Bronchial smooth muscle cell (primary cell): ENCODE results near the gene MOGAT1. TPM values are rescaled to one million over a fixed set of nuclear protein-coding genes. Genes with fewer than 3 reads are reported as not detected.

Experiments used
- total RNA-seq: library from RNA; depleted of rRNA; stranded (reverse); fragments of >200 nt; gene quantifications from 2 replicates; pipeline ENCODE4 v1.2.1, GENCODE V29; 2014

The MOGAT1 gene, protein sequence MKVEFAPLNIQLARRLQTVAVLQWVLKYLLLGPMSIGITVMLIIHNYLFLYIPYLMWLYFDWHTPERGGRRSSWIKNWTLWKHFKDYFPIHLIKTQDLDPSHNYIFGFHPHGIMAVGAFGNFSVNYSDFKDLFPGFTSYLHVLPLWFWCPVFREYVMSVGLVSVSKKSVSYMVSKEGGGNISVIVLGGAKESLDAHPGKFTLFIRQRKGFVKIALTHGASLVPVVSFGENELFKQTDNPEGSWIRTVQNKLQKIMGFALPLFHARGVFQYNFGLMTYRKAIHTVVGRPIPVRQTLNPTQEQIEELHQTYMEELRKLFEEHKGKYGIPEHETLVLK
- total RNA-seq = not detected in 2 replicates

DNA sequence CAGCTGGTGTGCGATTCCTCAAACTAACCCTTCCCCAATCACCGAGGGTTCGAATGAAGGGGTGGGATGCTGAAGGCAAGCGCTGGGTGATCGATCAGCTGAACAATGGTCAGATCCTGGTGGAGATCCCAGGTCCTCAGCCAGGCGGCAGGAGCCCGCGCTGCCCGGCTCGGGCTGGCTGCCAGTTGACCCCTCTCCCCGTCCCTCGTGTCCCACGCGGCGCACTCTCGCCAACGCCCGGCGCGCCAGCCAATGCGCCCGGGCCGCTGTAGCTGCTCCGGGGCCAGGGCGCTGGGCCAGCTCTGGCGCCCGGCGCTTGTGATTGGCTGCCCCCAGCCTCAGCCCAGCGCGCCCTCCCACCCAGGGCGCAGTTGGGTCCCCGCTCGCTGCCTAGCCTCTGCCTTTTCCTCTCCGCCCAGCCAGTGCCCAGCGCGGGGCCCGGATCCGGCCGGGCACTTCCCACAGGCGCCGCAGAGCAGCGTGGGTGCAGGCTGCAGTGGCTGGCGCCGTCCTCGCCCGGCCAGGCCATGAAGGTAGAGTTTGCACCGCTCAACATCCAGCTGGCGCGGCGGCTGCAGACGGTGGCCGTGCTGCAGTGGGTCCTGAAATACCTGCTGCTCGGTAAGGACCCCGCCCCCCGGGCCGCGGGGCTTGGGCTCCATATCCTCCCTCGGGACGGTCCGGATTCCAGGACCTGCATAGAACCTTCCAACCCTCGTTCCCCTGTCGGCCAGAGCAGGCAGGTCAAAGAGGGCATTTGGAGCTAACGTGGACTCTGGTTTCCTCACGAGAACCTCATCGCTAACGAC, at the start of gene MOGAT1:
TSS of gene MOGAT1 (plus strand) at position 400 of the 809 bp plus-strand sequence. CDS start at position 528, 128 bp downstream.

DNA sequence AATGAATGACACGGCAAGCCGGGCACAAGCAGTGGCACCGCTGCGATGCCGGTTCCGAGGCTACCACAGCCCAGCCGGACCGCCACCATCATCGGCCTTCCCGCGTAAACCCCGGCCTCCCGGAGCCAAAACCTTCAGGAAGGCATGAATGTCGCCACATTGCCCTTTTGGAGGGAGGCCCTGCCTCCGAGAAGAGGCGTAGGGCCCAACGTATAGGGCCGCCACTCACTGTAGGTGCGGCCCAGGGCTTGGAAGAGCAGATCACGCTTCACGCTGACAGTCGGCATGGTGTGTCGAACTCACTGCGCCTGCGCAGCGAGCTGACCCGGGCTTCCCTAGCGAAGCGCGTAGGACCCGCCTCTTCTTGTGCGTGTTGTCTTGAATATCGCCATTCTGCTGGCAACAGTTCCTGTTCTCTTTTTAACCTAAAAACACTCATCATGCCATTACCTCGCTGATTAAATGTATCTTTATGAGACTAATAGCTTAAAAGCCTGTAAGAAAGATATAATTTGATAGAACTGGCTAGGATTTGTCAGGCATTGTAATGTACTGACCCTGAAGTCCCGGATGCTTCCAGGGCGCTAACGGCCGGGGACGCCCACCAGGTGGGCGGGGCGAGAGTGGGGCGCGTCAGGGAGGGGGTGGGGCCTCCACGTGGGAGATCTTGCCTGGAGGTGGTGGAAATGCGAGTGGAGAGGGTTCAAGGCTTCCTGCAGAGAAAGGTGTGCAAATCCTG, 15.5 kb upstream of the MOGAT1 start, which contains the start of gene FARSB:
TSS of gene FARSB (minus strand) at position 306 of the 739 bp plus-strand sequence. CDS start at position 287, 19 bp downstream.

Other genes with a start within 250 kb of the MOGAT1 start
- under 0.01 TPM in 1 of 2 replicates, not detected in the other for gene SGPP2, start 247.1 kb upstream of the MOGAT1 start, total RNA-seq
- gene FARSB, start 15.6 kb upstream of the MOGAT1 start, total RNA-seq = 4.7 and 6.0 TPM in 2 replicates
- 63.5 and 106 TPM in 2 replicates for gene ACSL3, start 189.4 kb downstream of the MOGAT1 start, total RNA-seq